Peyer's patch (tissue), 4 donors: ENCODE data around the gene CDKAL1. TPM values are rescaled to one million over a fixed set of nuclear protein-coding genes. Genes with fewer than 3 reads are reported as not detected.

Source experiments
- DNase-seq, 3 donors: peaks; one replicate each; pipeline ENCODE4 v3.0.0-alpha.2; 2017 to 2019
- H3K27ac ChIP-seq, 4 donors: fragments of 200-600 bp; sonication (generic); one replicate each; pipeline ENCODE4 v1.5.1; 2016 to 2019
- H3K27me3 ChIP-seq, 2 donors: fragments of 200-600 bp; sonication (generic); one replicate each; pipeline ENCODE4 v1.5.1; 2019
- H3K36me3 ChIP-seq, 3 donors: fragments of 200-600 bp; sonication (generic); one replicate each; pipeline ENCODE4 v1.5.1; 2016 to 2019
- H3K4me1 ChIP-seq, 4 donors: fragments of 200-600 bp; sonication (generic); one replicate each; pipeline ENCODE4 v1.5.1; 2016 to 2019
- H3K4me3 ChIP-seq, 4 donors: fragments of 200-600 bp; sonication (generic); 1 replicate in 3 of 4; 2 replicates in 1 of 4; pipeline ENCODE4 v1.5.1; 2016 to 2019; ENCODE audit warnings: mild to moderate bottlenecking in 1 of 4
- H3K9me3 ChIP-seq, 4 donors: fragments of 200-600 bp; sonication (generic); one replicate each; pipeline ENCODE4 v1.5.1; 2016 to 2019; ENCODE audit warnings: mild to moderate bottlenecking in 1 of 4
- POLR2A ChIP-seq, 2 donors: fragments of 450-650 bp; IDR thresholded peaks; one replicate each; pipeline ENCODE4 v1.5.1; 2017; ENCODE audit warnings: antibody characterized with exemption in 2 of 2, mild to moderate bottlenecking in 2 of 2, moderate library complexity in 2 of 2
- total RNA-seq, 4 donors: library from RNA; depleted of rRNA; stranded (reverse); fragments of >200 nt; gene quantifications; one replicate each; pipeline ENCODE4 v1.1.0, GENCODE V29; 2016
- TF ChIP-seq, protein P1 (sequence below), 6 experiments: fragments of 450-650 bp in 4 of 6; fragments of 200-600 bp in 2 of 6; sonication (generic) in 1 of 6; IDR thresholded peaks; one replicate each; pipeline ENCODE4 v1.5.1; 2017 to 2019; ENCODE audit warnings: antibody characterized with exemption in 6 of 6, mild to moderate bottlenecking in 3 of 6, moderate library complexity in 1 of 6

The CDKAL1 gene
- total RNA-seq, 4 donors from 2014 or later: 10.3 to 31.4 (median 11.6) TPM

- Histone ChIP-seq H3K27ac (no peak overlapping the region), H3K9me3 (no peaks in the 10 kb centered on the region), H3K27me3 (no peaks in the 10 kb centered on the region), H3K4me1 (peaks cover 0 to 4% (median 0%) of the 10 kb centered on the region in 4 donors), H3K36me3 (no peaks in the 10 kb centered on the region), H3K4me3 (no peak overlapping the region)
- TF ChIP-seq, protein P1, sequence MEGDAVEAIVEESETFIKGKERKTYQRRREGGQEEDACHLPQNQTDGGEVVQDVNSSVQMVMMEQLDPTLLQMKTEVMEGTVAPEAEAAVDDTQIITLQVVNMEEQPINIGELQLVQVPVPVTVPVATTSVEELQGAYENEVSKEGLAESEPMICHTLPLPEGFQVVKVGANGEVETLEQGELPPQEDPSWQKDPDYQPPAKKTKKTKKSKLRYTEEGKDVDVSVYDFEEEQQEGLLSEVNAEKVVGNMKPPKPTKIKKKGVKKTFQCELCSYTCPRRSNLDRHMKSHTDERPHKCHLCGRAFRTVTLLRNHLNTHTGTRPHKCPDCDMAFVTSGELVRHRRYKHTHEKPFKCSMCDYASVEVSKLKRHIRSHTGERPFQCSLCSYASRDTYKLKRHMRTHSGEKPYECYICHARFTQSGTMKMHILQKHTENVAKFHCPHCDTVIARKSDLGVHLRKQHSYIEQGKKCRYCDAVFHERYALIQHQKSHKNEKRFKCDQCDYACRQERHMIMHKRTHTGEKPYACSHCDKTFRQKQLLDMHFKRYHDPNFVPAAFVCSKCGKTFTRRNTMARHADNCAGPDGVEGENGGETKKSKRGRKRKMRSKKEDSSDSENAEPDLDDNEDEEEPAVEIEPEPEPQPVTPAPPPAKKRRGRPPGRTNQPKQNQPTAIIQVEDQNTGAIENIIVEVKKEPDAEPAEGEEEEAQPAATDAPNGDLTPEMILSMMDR (IDR thresholded peaks at IDR 0.05): no peak
- no peak for TF ChIP-seq POLR2A (IDR thresholded peaks at IDR 0.05)
- no peak for DNase-seq
Measured at GRCh38 chr6:20658053-20658452, 123.8 kb downstream of the CDKAL1 start.

- Histone ChIP-seq H3K9me3 (no peaks in the 10 kb centered on the region), H3K27ac (no peak overlapping the region), H3K4me3 (no peak overlapping the region), H3K4me1 (peaks cover 0 to 4% (median 0%) of the 10 kb centered on the region in 4 donors), H3K36me3 (no peaks in the 10 kb centered on the region), H3K27me3 (no peaks in the 10 kb centered on the region)
- TF ChIP-seq, protein P1 (IDR thresholded peaks at IDR 0.05): no peak
- TF ChIP-seq POLR2A (IDR thresholded peaks at IDR 0.05): no peak
- no peak for DNase-seq
Measured at GRCh38 chr6:20658516-20658915, 124.3 kb downstream of the CDKAL1 start.

- Histone ChIP-seq H3K4me3 (no peak overlapping the region), H3K27ac (no peak overlapping the region), H3K27me3 (no peaks in the 10 kb centered on the region), H3K4me1 (peaks cover 0 to 4% (median 0%) of the 10 kb centered on the region in 4 donors), H3K36me3 (no peaks in the 10 kb centered on the region), H3K9me3 (no peaks in the 10 kb centered on the region)
- no peak for DNase-seq
- TF ChIP-seq, protein P1 (IDR thresholded peaks at IDR 0.05): no peak
- no peak for TF ChIP-seq POLR2A (IDR thresholded peaks at IDR 0.05)
Measured at GRCh38 chr6:20660534-20660933, 126.3 kb downstream of the CDKAL1 start.

GRCh38 chr6:20661721-20662120, 127.5 kb downstream of the CDKAL1 start:
- Histone ChIP-seq H3K27ac (no peak overlapping the region), H3K9me3 (no peaks in the 10 kb centered on the region), H3K4me3 (no peak overlapping the region), H3K36me3 (no peaks in the 10 kb centered on the region), H3K27me3 (no peaks in the 10 kb centered on the region), H3K4me1 (peaks cover 0 to 4% (median 0%) of the 10 kb centered on the region in 4 donors)
- no peak for TF ChIP-seq POLR2A (IDR thresholded peaks at IDR 0.05)
- TF ChIP-seq, protein P1 (IDR thresholded peaks at IDR 0.05): no peak
- no peak for DNase-seq

DNA sequence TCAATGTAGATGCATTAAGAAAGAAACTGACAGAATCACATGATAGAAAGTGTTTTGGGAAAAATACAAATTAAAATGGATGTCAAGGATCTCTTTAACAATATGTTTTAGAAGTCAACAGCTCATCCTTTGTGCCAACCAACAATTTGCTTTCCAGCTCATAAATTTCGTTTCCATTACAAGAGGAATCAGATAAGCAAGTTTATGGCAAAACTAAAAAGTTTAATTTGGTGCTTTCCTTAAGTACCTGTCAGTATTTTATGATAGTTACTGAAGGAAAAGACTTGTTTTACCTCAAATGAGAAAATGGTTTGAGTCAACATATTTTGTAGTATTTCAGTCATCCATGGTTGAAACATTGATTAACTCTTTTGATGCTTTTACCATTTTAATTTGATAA, 130.0 kb downstream of the CDKAL1 start:
- Histone ChIP-seq H3K4me3 (no peak overlapping the region), H3K27ac (no peak overlapping the region), H3K36me3 (no peaks in the 10 kb centered on the region), H3K27me3 (no peaks in the 10 kb centered on the region), H3K9me3 (no peaks in the 10 kb centered on the region), H3K4me1 (peaks cover 0 to 4% (median 0%) of the 10 kb centered on the region in 4 donors)
- no peak for DNase-seq
- no peak for TF ChIP-seq POLR2A (IDR thresholded peaks at IDR 0.05)
- TF ChIP-seq, protein P1 (IDR thresholded peaks at IDR 0.05): no peak

DNA sequence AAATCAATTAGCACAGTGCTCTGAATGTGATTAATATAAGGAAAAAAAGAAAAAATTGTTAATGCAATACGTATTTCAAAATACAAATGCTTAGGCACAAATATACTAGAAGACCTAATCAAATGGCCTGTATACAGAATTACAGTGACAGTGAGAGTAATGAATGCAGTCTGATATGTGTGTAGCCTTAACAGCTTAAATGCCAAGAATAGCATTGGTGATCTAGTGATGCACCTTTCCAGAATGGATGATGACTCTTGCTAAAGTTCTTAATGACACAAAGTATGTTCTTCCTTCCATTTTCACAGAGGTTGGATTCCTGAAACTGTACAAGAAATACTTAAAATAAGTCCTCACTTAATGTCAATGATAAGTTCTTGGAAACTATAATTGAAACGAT, 131.0 kb downstream of the CDKAL1 start:
- H3K4me3 ChIP-seq: no peak overlapping the region
- peaks cover 0 to 4% (median 0%) of the 10 kb centered on the region in 4 donors for H3K4me1 ChIP-seq
- no peaks in the 10 kb centered on the region for H3K36me3 ChIP-seq
- H3K9me3 ChIP-seq: no peaks in the 10 kb centered on the region
- no peaks in the 10 kb centered on the region for H3K27me3 ChIP-seq
- H3K27ac ChIP-seq: no peak overlapping the region
- DNase-seq: no peak
- TF ChIP-seq, protein P1 (IDR thresholded peaks at IDR 0.05): no peak
- TF ChIP-seq POLR2A (IDR thresholded peaks at IDR 0.05): no peak
